G401 (cell line): Measurements from ENCODE around the gene EFCAB8. TPM values are rescaled to one million over a fixed set of nuclear protein-coding genes. Genes with fewer than 3 reads are reported as not detected.
A peak's percentile ranks its signal among the peaks of the same experiment; 100 is the strongest.

Experiments used
- DNase-seq: peaks from one replicate; pipeline ENCODE4 v3.0.0-alpha.2; 2015; ENCODE audit warnings: low spot score
- in situ Hi-C: cut with HindIII; loops from 2 replicates; pipeline ENCODE4 v1.10.0; 2016; ENCODE audit warnings: low sequenced_read_pairs, mixed read lengths
- total RNA-seq: library from RNA; depleted of rRNA; stranded (reverse); fragments of >200 nt; shearing (Covaris generic); gene quantifications from 2 replicates; pipeline ENCODE4 v1.2.3, GENCODE V29; 2014; rRNA removed

EFCAB8 gene
- total RNA-seq = 0.03 TPM in 1 of 2 replicates, not detected in the other

GRCh38 chr20:32858701-32859372 is at the start of gene EFCAB8:
Gene EFCAB8, plus strand, starts transcription at chr20:32858923. Its CDS starts 4,870 bp downstream, at chr20:32863793.
- in situ Hi-C loops = no loop called here
- no peak for DNase-seq

DNA sequence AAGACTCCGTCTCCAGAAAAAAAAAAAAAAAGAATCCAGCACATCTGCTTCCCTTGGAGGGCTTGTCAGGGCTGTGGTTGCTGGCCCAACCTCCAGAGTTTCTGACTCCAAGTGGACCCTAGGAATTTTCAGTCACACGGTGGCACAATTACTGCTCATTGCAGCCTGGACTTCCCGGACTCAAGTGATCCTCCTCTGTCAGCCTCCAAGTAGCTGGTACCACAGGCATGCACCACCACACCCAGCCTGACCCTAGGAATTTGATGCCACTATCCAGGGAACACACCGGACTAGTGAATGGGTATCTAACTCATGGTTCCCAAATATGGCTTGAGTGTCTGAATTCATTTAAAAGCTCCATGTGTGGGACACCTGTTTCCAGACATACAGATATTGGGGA is 48.8 kb upstream of the EFCAB8 start:
- in situ Hi-C loops = no loop called here
- no peak for DNase-seq

- in situ Hi-C loops = no loop called here
- DNase-seq = no peak
Measured at GRCh38 chr20:32810941-32811340, 47.8 kb upstream of the EFCAB8 start.

GRCh38 chr20:32811886-32812285 is 46.8 kb upstream of the EFCAB8 start:
- in situ Hi-C loops = no loop called here
- no peak for DNase-seq

- in situ Hi-C loops = no loop called here
- DNase-seq = peak; percentile 75
Measured at GRCh38 chr20:32819992-32820697, 38.6 kb upstream of the EFCAB8 start.

GRCh38 chr20:32820698-32821377 is 37.9 kb upstream of the EFCAB8 start:
- no peak for DNase-seq
- in situ Hi-C loops = no loop called here

DNA sequence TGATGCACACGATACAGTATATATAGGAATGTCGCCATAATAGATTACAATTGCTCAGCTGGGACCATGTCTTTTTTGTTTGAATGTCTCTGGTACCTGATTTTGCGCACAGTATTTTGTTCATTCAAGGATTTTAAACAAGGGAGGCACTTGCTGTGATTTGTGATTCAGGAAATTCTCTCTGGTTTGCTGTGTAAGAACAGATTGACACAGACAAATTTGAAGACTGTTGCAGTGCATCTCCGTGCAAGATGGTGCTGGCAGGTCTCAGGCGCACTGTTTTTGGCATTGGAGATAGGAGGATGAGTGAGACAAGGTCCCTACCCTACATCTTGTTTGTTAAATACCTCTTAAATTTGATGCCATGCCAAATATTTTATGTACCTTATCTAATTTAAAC is 36.5 kb upstream of the EFCAB8 start:
- DNase-seq = no peak
- in situ Hi-C loops = no loop called here

DNA sequence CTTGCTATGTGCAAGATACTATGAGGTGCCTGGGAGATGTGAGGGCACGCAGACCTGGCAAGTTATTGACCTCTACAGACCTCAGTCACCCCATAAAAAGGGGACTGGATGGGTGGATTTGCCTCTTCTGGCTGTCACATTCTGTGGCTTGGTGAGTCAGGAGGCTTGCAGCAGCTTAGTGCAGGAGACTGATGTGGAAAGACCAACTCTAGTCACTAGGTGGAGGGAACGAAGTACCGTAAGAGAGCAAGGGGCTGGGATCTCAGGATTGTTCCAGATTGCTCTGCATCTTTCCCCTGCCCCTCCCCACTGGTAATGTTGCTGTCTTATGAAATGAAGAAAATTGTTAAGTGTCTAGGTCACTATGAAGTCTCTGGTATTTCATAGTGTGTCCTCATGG is 35.6 kb upstream of the EFCAB8 start:
- DNase-seq = no peak
- in situ Hi-C loops = no loop called here

GRCh38 chr20:32823737-32824588 is 34.8 kb upstream of the EFCAB8 start:
- in situ Hi-C loops = no loop called here

GRCh38 chr20:32828029-32828680 is 30.6 kb upstream of the EFCAB8 start:
- in situ Hi-C loops = no loop called here
- no peak for DNase-seq

More at GRCh38 chr20:32823737-32824588, 34.8 kb upstream of the EFCAB8 start:
- no peak for DNase-seq

GRCh38 chr20:32829311-32830005 is 29.3 kb upstream of the EFCAB8 start:
- in situ Hi-C loops = no loop called here
- DNase-seq = no peak

GRCh38 chr20:32830437-32830836 is 28.3 kb upstream of the EFCAB8 start:
- in situ Hi-C loops = no loop called here
- DNase-seq = no peak

GRCh38 chr20:32831982-32832381 is 26.7 kb upstream of the EFCAB8 start:
- in situ Hi-C loops = no loop called here
- DNase-seq = no peak

GRCh38 chr20:32832664-32833063 is 26.1 kb upstream of the EFCAB8 start:
- DNase-seq = no peak
- in situ Hi-C loops = no loop called here

DNA sequence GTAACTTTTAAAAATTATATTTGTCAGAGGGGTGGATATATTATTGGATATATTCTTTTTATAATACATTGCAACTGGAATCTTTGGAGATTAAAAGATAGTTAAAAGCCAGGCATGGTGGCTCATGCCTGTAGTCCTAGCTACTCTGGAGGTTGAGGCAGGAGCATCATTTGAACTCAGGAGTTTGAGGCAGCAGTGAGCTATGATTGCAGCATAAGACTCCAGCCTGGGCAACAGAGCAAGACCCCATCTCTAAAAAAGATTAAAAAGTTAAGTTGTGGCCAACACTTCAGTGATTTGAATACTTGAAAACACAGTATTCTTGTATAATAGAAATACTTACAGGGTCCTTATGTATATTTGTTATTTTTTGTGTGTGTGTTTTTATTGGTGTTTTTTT is 23.8 kb upstream of the EFCAB8 start:
- DNase-seq = no peak
- in situ Hi-C loops = no loop called here

- in situ Hi-C loops = no loop called here
- no peak for DNase-seq
Measured at GRCh38 chr20:32837157-32837556, 21.6 kb upstream of the EFCAB8 start.

- in situ Hi-C loops = no loop called here
- peak; percentile 81 for DNase-seq
Measured at GRCh38 chr20:32839227-32839981, 19.3 kb upstream of the EFCAB8 start.

DNA sequence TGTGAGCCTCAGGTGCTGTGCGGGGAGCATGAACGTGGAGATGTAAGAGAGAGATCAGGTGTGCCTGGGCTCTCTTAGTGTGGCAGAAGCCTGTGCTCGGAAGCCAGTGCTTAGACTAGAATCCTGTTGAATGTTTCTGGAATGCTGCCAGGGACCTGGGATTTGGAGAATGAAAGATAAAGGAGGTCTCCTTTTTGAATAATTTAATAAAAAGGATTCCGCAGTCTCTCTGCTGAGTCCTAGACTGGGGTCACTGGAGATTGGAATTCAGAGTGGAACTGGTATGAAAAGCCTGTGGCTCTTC is 18.8 kb upstream of the EFCAB8 start:
- in situ Hi-C loops = no loop called here
- DNase-seq = peak; percentile 68
